Karpas-422 (cell line): ENCODE results near the gene SPAAR. TPM values are rescaled to one million over a fixed set of nuclear protein-coding genes. Genes with fewer than 3 reads are reported as not detected.
"Not testable (repeated sequence)": the region's sequence is repeated elsewhere in the genome, so short reads cannot be mapped to it uniquely, and the experiment has no call there.

ENCODE experiments used
- DNase-seq: peaks from one replicate; pipeline ENCODE4 v3.0.0-alpha.2; 2015
- H2AFZ ChIP-seq: fragments of 200-600 bp; sonication (generic); 2 replicates; pipeline ENCODE4 v1.6.1; 2014; ENCODE audit warnings: antibody characterized with exemption, low read length, mixed read lengths
- H3K27ac ChIP-seq: fragments of 200-600 bp; sonication (generic); 2 replicates; pipeline ENCODE4 v1.5.1; 2014; ENCODE audit warnings: mild to moderate bottlenecking, low read length, moderate library complexity
- H3K27me3 ChIP-seq: fragments of 200-600 bp; sonication (generic); 2 replicates; pipeline ENCODE4 v1.6.1; 2014; ENCODE audit warnings: low read length, mixed read lengths
- H3K36me3 ChIP-seq: fragments of 200-600 bp; sonication (generic); 2 replicates; pipeline ENCODE4 v1.6.1; 2014; ENCODE audit warnings: low read length, mixed read lengths; ENCODE audit not compliant: insufficient read depth
- H3K4me1 ChIP-seq: fragments of 200-600 bp; sonication (generic); 2 replicates; pipeline ENCODE4 v1.6.1; 2014; ENCODE audit warnings: mild to moderate bottlenecking, low read length, mixed read lengths
- H3K4me2 ChIP-seq: fragments of 200-600 bp; sonication (generic); 2 replicates; pipeline ENCODE4 v1.6.1; 2014; ENCODE audit warnings: low read length, low read depth, mild to moderate bottlenecking; ENCODE audit not compliant: poor library complexity, severe bottlenecking
- H3K4me3 ChIP-seq: fragments of 200-600 bp; sonication (generic); 2 replicates; pipeline ENCODE4 v1.5.1; 2014; ENCODE audit warnings: mild to moderate bottlenecking, antibody characterized with exemption, low read length, mixed read lengths
- H3K79me2 ChIP-seq: fragments of 200-600 bp; sonication (generic); 2 replicates; pipeline ENCODE4 v1.6.1; 2014; ENCODE audit warnings: mild to moderate bottlenecking, low read length, mixed read lengths
- H3K9ac ChIP-seq: fragments of 200-600 bp; sonication (generic); 2 replicates; pipeline ENCODE4 v1.6.0; 2014; ENCODE audit warnings: low read length
- H3K9me2 ChIP-seq: fragments of 200-600 bp; sonication (generic), shearing (Covaris generic); replicated peaks from 2 replicates; pipeline ENCODE4 v1.6.0; 2014; ENCODE audit warnings: mild to moderate bottlenecking, low read length, moderate library complexity; ENCODE audit not compliant: insufficient read depth
- H3K9me3 ChIP-seq: fragments of 300-700, 200-600 bp; sonication (generic); 2 replicates; pipeline ENCODE4 v1.6.1; 2014; ENCODE audit warnings: low read length, mixed read lengths
- H4K20me1 ChIP-seq: fragments of 200-600 bp; sonication (generic); 2 replicates; pipeline ENCODE4 v1.6.1; 2014; ENCODE audit warnings: mild to moderate bottlenecking, antibody characterized with exemption, low read length, low read depth; ENCODE audit not compliant: insufficient read depth
- total RNA-seq: library from RNA; depleted of rRNA; stranded (reverse); fragments of >200 nt; shearing (Covaris generic); gene quantifications from 2 replicates; pipeline ENCODE4 v1.2.3, GENCODE V29; 2014; ENCODE audit warnings: low replicate concordance

SPAAR gene
- total RNA-seq, 1 experiment from 2014 or later = not detected

DNA sequence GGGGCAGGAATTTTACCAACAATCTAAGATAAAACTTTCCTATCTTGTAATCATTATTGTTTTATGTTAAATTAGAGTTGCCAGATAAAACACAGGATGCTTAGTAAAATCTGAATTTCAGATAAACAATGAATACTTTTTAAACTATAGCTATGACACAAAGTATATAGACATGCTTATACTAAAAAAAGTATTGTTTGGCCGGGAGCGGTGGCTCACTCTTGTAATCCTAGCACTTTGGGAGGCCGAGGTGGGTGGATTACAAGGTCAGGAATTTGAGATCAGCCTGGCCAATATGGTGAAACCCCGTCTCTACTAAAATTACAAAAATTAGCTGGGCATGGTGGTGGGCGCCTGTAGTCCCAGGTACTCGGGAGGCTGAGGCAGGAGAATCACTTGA lies 24.8 kb downstream of the SPAAR start:
- not testable (repeated sequence) for H4K20me1 ChIP-seq, H3K79me2 ChIP-seq, H3K4me3 ChIP-seq, DNase-seq, H3K36me3 ChIP-seq, H3K4me2 ChIP-seq, H3K9ac ChIP-seq, H3K9me3 ChIP-seq, H3K9me2 ChIP-seq, H3K27ac ChIP-seq, H2AFZ ChIP-seq, H3K27me3 ChIP-seq
- peaks cover 16% of the 10 kb centered on the region for H3K4me1 ChIP-seq

GRCh38 chr9:35935261-35935660 lies 26.0 kb downstream of the SPAAR start:
- no peaks in the 10 kb centered on the region for H3K79me2 ChIP-seq
- H3K9ac ChIP-seq = no peak overlapping the region
- no peaks in the 10 kb centered on the region for H3K9me3 ChIP-seq
- H4K20me1 ChIP-seq = no peaks in the 10 kb centered on the region
- H2AFZ ChIP-seq = no peak overlapping the region
- no peaks in the 10 kb centered on the region for H3K9me2 ChIP-seq
- no peaks in the 10 kb centered on the region for H3K36me3 ChIP-seq
- no peak overlapping the region for H3K4me3 ChIP-seq
- no peaks in the 10 kb centered on the region for H3K27me3 ChIP-seq
- H3K4me1 ChIP-seq = peaks cover 16% of the 10 kb centered on the region
- DNase-seq = no peak
- H3K4me2 ChIP-seq = no peak overlapping the region
- no peak overlapping the region for H3K27ac ChIP-seq

- Histone ChIP-seq H3K4me3 (no peak overlapping the region), H3K4me1 (peaks cover 16% of the 10 kb centered on the region), H4K20me1 (no peaks in the 10 kb centered on the region), H3K27me3 (no peaks in the 10 kb centered on the region), H3K9ac (no peak overlapping the region), H3K79me2 (no peaks in the 10 kb centered on the region), H3K9me2 (no peaks in the 10 kb centered on the region), H3K36me3 (no peaks in the 10 kb centered on the region), H2AFZ (no peak overlapping the region), H3K27ac (no peak overlapping the region), H3K4me2 (no peak overlapping the region), H3K9me3 (no peaks in the 10 kb centered on the region)
- no peak for DNase-seq
Measured at GRCh38 chr9:35935755-35936509, 26.6 kb downstream of the SPAAR start.

DNA sequence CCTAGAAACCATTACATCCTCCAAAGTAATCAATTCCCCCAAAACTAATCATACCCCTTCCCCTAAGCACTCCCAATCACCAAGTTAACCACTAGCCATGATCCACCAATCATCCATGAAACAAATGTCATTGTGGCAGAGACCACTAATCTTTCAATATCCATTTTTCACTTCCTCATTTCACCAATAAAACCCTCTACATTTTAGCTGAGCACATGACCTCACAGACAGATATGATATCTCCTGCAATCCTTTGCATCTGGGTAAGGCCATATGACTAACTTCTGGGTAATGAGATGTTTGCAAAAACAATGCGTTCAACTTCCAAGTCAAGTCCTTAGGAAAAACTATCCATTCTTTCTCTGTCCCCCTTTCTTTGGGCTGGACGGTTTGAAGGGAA lies 27.9 kb downstream of the SPAAR start:
- no peaks in the 10 kb centered on the region for H3K9me3 ChIP-seq
- H2AFZ ChIP-seq = no peak overlapping the region
- H3K4me3 ChIP-seq = no peak overlapping the region
- DNase-seq = no peak
- no peaks in the 10 kb centered on the region for H3K36me3 ChIP-seq
- H4K20me1 ChIP-seq = no peaks in the 10 kb centered on the region
- no peaks in the 10 kb centered on the region for H3K9me2 ChIP-seq
- no peak overlapping the region for H3K27ac ChIP-seq
- no peaks in the 10 kb centered on the region for H3K79me2 ChIP-seq
- H3K4me2 ChIP-seq = no peak overlapping the region
- no peak overlapping the region for H3K9ac ChIP-seq
- H3K27me3 ChIP-seq = no peaks in the 10 kb centered on the region
- peaks cover 16% of the 10 kb centered on the region for H3K4me1 ChIP-seq

DNA sequence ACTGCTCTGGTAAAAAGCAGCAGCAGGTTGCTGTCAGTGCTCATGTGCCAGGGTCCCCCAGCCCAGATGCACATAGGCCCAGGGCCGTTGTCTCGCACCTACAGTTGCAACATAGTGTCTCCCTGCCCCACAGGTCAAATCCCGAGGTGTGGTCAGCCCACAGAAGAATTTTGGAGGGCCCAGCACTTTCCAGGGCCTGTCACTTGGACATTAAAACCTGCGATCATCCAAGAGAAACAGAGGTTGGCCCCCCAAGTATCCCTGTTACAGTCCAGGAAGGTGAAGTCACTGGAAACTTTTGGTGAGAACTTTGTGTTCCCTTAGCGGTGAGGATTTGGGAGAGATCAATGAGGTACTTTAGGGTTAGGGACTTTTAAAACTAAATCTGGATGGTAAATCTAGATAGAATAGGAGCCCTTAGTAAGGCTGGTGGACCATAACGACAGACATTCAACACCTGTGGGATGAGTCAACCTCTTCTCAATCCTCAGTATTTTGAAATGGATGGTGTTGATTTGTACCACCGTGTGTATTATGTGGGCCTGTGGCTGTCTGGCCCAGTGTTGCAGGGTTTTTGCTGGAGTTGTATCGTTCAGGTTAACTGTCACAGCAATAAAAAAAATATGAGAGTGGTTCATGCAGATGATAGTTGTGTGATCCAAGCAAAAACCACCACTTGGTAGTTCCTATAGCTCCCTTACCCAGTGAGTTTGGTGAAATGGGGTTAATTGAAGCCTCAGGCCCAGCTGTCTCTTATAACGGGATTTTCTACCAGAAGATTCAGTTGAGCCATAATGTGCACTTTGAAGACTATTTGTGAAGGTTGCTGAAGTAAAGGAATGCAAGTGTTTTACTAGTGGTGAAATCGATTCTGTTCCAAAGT lies 29.4 kb downstream of the SPAAR start:
- Histone ChIP-seq H3K4me1 (peaks cover 16% of the 10 kb centered on the region), H3K9me2 (no peaks in the 10 kb centered on the region), H3K4me3 (no peak overlapping the region), H3K36me3 (no peaks in the 10 kb centered on the region), H3K27ac (no peak overlapping the region), H3K79me2 (no peaks in the 10 kb centered on the region), H3K27me3 (no peaks in the 10 kb centered on the region), H2AFZ (no peak overlapping the region), H3K9me3 (no peaks in the 10 kb centered on the region), H3K4me2 (no peak overlapping the region), H4K20me1 (no peaks in the 10 kb centered on the region), H3K9ac (no peak overlapping the region)
- DNase-seq = no peak

DNA sequence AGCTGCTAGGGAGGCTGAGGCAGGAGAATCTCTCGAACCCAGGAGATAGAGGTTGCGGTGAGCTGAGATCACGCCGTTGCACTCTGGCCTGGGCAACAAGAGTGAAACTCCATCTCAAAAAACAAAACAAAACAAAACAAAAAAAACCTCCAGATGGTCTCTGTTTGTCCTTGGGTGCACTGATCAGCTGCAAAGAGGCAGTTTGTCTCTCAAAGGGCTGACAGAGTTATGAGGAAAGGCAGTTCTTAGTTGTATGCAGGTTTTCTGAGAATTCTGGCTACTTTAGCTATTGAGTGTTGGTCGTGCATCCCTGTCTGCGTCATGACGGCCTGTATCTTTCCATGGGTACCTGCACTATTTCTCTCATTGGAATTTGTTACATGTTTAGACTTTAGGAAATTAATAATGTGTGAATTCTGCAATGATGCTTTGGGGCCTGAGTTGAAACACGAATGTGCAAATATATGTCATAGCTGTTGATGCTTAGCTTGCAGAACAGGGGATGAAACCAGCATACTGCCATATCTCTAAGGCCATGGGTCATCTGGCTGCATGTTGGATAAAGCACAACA lies 30.5 kb downstream of the SPAAR start:
- Histone ChIP-seq H3K27ac (no peak overlapping the region), H4K20me1 (no peaks in the 10 kb centered on the region), H3K4me3 (no peak overlapping the region), H3K4me1 (peaks cover 16% of the 10 kb centered on the region), H3K36me3 (no peaks in the 10 kb centered on the region), H3K9ac (no peak overlapping the region), H3K9me3 (no peaks in the 10 kb centered on the region), H3K79me2 (no peaks in the 10 kb centered on the region), H3K4me2 (no peak overlapping the region), H3K27me3 (no peaks in the 10 kb centered on the region), H3K9me2 (no peaks in the 10 kb centered on the region), H2AFZ (no peak overlapping the region)
- no peak for DNase-seq

DNA sequence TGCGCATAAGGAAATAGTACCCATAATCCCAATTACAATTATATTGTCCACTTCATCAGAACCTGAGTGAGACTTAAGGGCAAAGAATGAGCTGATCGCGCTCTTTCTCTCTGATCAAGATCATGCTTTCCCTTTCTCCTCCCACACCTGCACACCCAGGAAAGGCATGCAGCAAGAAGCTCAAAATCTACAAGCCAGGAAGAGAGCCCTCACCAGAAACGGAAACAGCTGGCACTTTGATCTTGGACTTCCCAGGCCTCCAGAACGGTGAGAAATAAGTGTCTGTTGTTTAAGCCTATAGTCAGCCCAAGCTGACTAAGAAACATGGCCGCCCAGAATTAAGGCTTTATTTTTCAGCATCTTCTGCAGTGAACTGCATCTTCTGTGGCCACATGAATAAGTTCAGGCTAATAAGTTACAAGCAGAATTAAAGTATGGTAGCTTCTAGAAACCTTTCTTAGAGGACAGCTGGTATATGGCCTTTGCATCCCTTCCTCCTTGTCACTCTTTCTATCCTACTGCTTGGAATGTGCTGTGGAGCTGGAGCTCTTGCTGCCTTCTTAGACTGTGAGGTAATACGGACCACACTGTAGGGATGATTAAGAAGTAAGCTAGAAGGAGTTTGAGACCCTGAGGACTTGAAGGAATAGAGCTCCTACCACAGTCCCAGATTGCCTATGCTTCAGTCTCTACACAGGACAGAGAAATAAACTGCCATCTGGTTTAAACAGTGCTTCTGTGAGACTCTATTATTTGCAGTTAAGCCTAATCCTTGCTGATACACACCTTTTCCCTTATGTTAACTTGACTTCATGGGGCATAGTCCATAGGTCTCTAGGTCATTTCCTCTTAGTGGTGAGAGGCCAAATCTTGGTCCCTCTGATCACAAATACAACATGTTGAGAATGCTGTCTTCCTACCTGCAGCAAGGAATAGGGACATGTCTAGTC lies 31.4 kb downstream of the SPAAR start:
- Histone ChIP-seq H3K27ac (no peak overlapping the region), H3K4me3 (no peak overlapping the region), H3K36me3 (no peaks in the 10 kb centered on the region), H3K4me2 (no peak overlapping the region), H3K4me1 (peaks cover 19% of the 10 kb centered on the region), H3K9me2 (no peaks in the 10 kb centered on the region), H4K20me1 (no peaks in the 10 kb centered on the region), H3K9me3 (no peaks in the 10 kb centered on the region), H3K9ac (no peak overlapping the region), H2AFZ (no peak overlapping the region), H3K27me3 (no peaks in the 10 kb centered on the region), H3K79me2 (no peaks in the 10 kb centered on the region)
- no peak for DNase-seq
